ENCODE results near the gene DMXL2.
"Not testable (repeated sequence)": the region's sequence is repeated elsewhere in the genome, so short reads cannot be mapped to it uniquely, and the experiment has no call there.

Gene DMXL2

GRCh38 chr15:51623386-51623938, 891 bp upstream of the DMXL2 start:
- no peak for DNase-seq

DNA sequence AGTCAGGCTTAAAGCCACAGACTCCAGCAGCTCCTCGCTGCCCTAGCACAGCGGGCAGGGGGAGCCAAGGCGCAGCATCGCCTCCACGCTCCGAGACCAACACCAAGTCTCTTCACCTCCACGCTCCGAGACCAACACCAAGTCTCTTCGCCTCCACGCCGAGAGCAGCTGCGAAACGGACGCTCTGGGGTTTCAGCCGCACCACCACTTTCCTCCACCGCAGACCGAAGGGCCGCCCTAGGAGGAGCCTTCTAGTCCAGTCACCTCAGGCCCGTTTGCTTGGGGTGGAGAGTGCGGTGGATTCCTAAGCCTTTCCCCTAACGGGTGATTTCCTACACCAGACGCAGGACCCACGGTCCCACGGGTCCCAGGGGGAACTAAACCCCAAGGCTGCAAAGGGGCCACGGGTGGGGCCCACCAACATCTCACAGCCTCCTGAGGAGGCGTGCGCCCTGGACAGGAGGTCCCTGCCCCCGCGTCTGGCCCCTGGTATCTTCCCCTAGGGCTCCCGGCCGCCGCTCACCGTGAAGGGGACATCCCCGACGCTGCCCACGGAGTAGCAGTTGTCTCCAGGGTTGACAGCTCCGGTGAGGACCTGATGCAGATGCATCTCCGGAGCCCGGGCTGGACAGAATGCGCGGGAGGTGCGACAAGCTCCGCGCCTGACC, 501 bp downstream of the DMXL2 start:
- peak; percentile 18 for DNase-seq

DNA sequence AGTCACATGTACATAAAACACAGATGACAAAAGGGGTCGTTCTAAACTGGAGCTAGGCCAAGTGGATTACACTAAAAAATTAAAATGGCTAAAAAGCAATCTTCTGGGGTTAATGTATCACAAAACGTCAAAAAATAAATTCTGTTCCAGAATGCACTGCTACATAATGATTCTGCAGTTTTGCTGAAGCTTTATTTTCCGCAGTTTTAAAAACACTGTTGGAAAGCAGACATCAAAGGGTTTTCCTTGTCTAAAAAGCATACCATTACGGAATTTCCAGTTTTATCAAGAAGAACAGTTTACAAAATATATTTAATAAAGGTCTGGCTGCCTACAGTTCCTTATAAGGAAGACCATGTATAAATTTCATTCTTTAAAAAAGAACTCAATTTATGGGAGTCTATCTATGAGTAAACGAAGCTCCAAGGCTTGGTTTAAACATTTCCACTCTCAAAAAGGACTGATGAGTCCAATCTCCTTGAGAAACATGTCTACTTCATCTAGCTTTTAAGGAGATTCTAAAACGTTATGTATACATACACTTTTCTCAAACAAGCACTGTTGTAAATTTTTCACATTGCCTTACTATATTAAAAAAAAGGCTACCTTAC, 1.3 kb downstream of the DMXL2 start:
- DNase-seq = no peak

GRCh38 chr15:51620641-51621040, 1.9 kb downstream of the DMXL2 start:
- DNase-seq = no peak

DNA sequence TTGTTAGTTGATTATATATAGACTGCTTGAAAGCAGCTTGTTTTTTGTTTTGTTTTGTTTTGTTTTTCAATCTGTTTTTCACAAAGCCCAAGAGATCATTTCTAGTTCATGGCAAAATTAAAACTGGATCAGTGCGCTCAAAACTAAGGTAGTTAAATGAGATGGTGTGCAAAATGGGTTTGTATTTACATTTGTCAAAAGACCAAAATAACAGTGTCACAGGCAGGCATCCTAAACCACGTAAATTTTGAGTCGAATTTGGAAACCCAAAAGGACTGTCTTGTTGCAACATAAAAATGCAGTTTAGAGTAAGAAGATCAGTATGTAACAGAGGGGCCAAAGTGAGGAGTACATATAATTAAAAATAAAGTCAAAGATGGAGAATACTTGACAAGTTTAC, 2.4 kb downstream of the DMXL2 start:
- no peak for DNase-seq

GRCh38 chr15:51619331-51620035, 3.1 kb downstream of the DMXL2 start:
- no peak for DNase-seq

- no peak for DNase-seq
Observed at GRCh38 chr15:51617886-51618285, 4.7 kb downstream of the DMXL2 start.

DNA sequence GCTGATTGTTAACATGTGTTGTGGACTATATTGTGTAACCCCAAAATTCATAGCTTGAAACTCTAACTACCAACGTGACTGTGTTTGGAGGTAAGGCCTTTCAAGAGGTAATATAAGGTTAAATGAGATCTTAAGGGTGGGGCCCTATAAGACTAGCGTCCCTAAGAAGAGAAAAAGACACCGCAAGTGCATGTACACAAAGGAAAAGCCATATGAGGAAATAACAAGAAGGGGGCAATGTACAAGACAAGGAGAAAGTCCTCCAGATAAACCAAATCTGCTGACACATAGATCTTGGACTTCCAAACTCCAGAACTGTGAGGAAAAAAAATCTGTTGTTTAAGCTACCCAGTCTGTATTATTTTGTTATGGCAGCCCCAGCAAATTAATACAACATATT, 8.6 kb downstream of the DMXL2 start:
- DNase-seq = no peak

- not testable (repeated sequence) for DNase-seq
Observed at GRCh38 chr15:51612669-51613068, 9.9 kb downstream of the DMXL2 start.

DNA sequence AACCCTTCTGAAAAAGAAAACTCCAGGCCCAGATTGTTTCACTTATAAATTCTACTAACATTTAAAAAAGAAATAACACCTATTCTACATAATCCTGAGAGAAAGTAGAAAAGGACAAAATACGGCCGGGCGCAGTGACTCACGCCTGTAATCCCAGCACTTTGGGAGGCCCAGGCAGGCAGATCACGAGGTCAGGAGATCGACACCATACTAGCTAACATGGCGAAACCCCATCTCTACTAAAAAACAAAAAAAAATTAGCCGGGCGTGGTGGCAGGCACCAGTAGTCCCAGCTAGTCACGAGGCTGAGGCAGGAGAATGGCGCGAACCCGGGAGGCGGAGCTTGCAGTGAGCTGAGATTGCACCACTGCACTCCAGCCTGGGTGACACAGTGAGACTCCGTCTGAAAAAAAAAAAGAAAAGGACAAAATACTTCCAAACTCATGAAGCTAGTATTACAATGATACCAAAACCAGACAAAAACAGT, 19.1 kb downstream of the DMXL2 start:
- DNase-seq = not testable (repeated sequence)

DNA sequence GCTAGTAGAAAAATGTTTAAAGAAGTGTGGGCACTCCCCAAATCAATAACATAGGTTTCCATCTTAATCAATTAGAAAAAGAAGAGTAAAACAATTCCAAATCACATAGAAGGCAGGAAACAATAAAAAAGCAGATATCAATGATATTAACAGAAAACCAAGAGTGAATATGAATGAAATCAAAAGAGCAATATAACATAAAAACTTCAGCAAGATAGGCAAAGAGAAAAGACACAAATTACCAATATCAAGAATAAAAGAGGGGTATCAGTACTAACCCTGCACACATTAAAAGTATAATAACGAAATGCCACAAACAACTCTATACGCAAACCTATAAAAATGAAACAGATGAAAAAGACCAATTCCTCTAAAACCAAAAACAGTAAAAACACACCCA, 19.6 kb downstream of the DMXL2 start:
- DNase-seq = no peak

GRCh38 chr15:51602484-51602883, 20.1 kb downstream of the DMXL2 start:
- no peak for DNase-seq

- DNase-seq = no peak
Observed at GRCh38 chr15:51601801-51602200, 20.8 kb downstream of the DMXL2 start.

GRCh38 chr15:51600114-51600513, 22.5 kb downstream of the DMXL2 start:
- no peak for DNase-seq

GRCh38 chr15:51589881-51590568, 32.5 kb downstream of the DMXL2 start:
- no peak for DNase-seq

GRCh38 chr15:51588966-51589365, 33.6 kb downstream of the DMXL2 start:
- DNase-seq = no peak

GRCh38 chr15:51585986-51586385, 36.6 kb downstream of the DMXL2 start:
- no peak for DNase-seq

GRCh38 chr15:51580982-51581381, 41.6 kb downstream of the DMXL2 start:
- DNase-seq = no peak

GRCh38 chr15:51580385-51580784, 42.2 kb downstream of the DMXL2 start:
- no peak for DNase-seq

DNA sequence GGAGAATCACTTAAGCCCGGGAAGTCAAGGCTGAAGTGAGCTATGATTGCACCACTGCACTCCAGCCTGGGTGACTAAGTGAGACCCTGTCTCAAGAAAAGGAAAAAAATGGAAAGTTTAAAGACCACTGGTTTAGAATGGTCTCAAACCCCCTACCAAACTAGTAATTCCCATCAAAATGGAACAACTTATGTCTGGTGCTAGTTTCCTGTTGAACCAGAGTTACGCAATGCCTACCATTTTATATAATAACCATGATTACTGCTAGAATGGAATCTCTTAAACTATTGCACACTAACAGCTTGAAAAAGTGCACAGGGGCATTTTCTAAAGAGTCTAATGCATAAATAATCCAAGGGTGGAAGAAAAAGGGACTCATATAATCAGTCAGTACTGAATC, 43.6 kb downstream of the DMXL2 start:
- DNase-seq = no peak

DNA sequence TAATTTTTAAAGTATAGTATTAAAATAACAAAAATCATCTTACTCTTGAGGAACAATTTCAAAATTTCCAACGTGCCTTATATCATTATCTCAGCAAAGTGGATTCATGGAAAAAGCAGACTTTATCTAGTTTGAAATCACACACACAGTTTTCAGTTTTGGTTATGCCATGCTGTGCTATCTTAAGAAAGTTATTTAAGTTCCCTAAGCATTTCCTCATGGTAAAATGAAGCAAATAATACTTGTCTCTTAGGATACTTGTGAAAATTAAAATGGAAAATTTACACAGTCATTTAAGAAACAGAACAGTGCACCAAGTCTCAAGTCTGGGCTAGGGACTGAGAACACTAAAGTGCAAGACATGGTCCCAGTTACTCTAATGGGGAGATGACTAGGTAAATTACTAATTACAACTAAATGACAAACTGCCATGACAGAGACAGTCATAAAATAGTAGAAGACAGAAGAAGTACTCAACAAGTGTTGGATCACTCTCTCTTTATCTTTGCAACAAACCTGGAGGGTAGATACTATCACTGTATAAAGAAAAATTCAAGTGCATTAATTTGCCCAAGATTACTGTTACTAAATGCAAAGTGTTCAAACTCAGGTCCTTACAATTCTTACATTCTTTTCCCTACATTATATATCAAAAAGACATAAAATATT, 44.8 kb downstream of the DMXL2 start:
- no peak for DNase-seq

- no peak for DNase-seq
Observed at GRCh38 chr15:51576911-51577500, 45.6 kb downstream of the DMXL2 start.

All from 8988T (cell line).